Measurements from ENCODE around the gene ATP13A1.

The ATP13A1 gene

GRCh38 chr19:19643158-19644053 lies 20.1 kb downstream of the ATP13A1 start, which contains the start of gene GMIP:
TSS of gene GMIP (minus strand) at chr19:19643657. CDS start at chr19:19643529, 128 bp downstream.
- no peak for DNase-seq (ENCODE audit: low read depth)

GRCh38 chr19:19642506-19643157 lies 20.8 kb downstream of the ATP13A1 start:
- DNase-seq (ENCODE audit: low read depth), result no peak

- no peak for DNase-seq (ENCODE audit: low read depth)
These were observed 25.8 kb downstream of the ATP13A1 start for GRCh38 chr19:19637523-19638251.

GRCh38 chr19:19637186-19637522 lies 26.3 kb downstream of the ATP13A1 start:
- no peak for DNase-seq (ENCODE audit: low read depth)

- DNase-seq (ENCODE audit: low read depth), result no peak
These were observed 26.8 kb downstream of the ATP13A1 start for GRCh38 chr19:19636573-19637185.

GRCh38 chr19:19635313-19635702 lies 28.2 kb downstream of the ATP13A1 start:
- DNase-seq (ENCODE audit: low read depth), result no peak

- no peak for DNase-seq (ENCODE audit: low read depth)
These were observed 28.8 kb downstream of the ATP13A1 start for GRCh38 chr19:19634516-19635312.

GRCh38 chr19:19633711-19634515 lies 29.6 kb downstream of the ATP13A1 start:
- DNase-seq (ENCODE audit: low read depth), result no peak

GRCh38 chr19:19632661-19633060 lies 30.8 kb downstream of the ATP13A1 start:
- DNase-seq (ENCODE audit: low read depth), result no peak

GRCh38 chr19:19631346-19631745 lies 32.1 kb downstream of the ATP13A1 start:
- DNase-seq (ENCODE audit: low read depth), result no peak

GRCh38 chr19:19630426-19630825 lies 33.0 kb downstream of the ATP13A1 start:
- no peak for DNase-seq (ENCODE audit: low read depth)

GRCh38 chr19:19630062-19630414 lies 33.4 kb downstream of the ATP13A1 start:
- DNase-seq (ENCODE audit: low read depth), result no peak

- no peak for DNase-seq (ENCODE audit: low read depth)
These were observed 34.9 kb downstream of the ATP13A1 start for GRCh38 chr19:19628501-19629134.

GRCh38 chr19:19627621-19628500 lies 35.6 kb downstream of the ATP13A1 start, which contains the start of gene LPAR2:
TSS of gene LPAR2 (minus strand) at chr19:19628220. CDS start at chr19:19627275, 945 bp downstream.
- no peak for DNase-seq (ENCODE audit: low read depth)

- no peak for DNase-seq (ENCODE audit: low read depth)
These were observed 36.7 kb downstream of the ATP13A1 start for GRCh38 chr19:19626516-19627472.

- DNase-seq (ENCODE audit: low read depth), result no peak
These were observed 39.4 kb downstream of the ATP13A1 start for GRCh38 chr19:19624032-19624570.

- DNase-seq (ENCODE audit: low read depth), result no peak
These were observed 40.1 kb downstream of the ATP13A1 start for GRCh38 chr19:19623383-19623782.

- no peak for DNase-seq (ENCODE audit: low read depth)
These were observed 43.6 kb downstream of the ATP13A1 start for GRCh38 chr19:19619849-19620210.

All from HS-27A (cell line).